A549 (cell line): Measurements from ENCODE around the gene ASAP2. TPM values are rescaled to one million over a fixed set of nuclear protein-coding genes. Genes with fewer than 3 reads are reported as not detected.
A peak's percentile ranks its signal among the peaks of the same experiment; 100 is the strongest.

Experiments
- ATOH8 ChIP-seq: fragments of 250-450 bp; sonication (Bioruptor Pico); IDR thresholded peaks from 2 replicates; pipeline ENCODE4 v1.5.0; 2020; ENCODE audit warnings: low read depth, mild to moderate bottlenecking, moderate library complexity
- BCL3 ChIP-seq: fragments of >200 bp; sonication (Bioruptor Twin); formaldehyde crosslinking; IDR thresholded peaks from 3 replicates; pipeline ENCODE4 v1.6.1; 2016
- CBX8 ChIP-seq: fragments of 200-600 bp; sonication (generic); IDR thresholded peaks from 2 replicates; pipeline ENCODE4 v1.6.1; 2016
- CEBPB ChIP-seq, 2 experiments: fragments of >200 bp in 1 of 2; sonication (Bioruptor Twin) in 1 of 2; formaldehyde crosslinking in 1 of 2; IDR thresholded peaks; 2 replicates each; pipeline ENCODE4 v1.6.1; 2012 to 2016
- CHD2 ChIP-seq: fragments of 150-350 bp; IDR thresholded peaks from 2 replicates; pipeline ENCODE4 v1.6.1; 2014; ENCODE audit warnings: low read length; ENCODE audit not compliant: partially characterized antibody
- EHF ChIP-seq: fragments of 250-450 bp; sonication (Bioruptor Pico); IDR thresholded peaks from 2 replicates; pipeline ENCODE4 v1.5.0; 2020; ENCODE audit warnings: mild to moderate bottlenecking
- ESRRA ChIP-seq: fragments of 150-350 bp; IDR thresholded peaks from 2 replicates; pipeline ENCODE4 v1.6.1; 2014; ENCODE audit warnings: mild to moderate bottlenecking, low read length, borderline replicate concordance
- FOSB ChIP-seq: fragments of 250-450 bp; sonication (Bioruptor Pico); IDR thresholded peaks from 2 replicates; pipeline ENCODE4 v1.5.0; 2020; ENCODE audit warnings: mild to moderate bottlenecking, moderate library complexity
- FOSL2 ChIP-seq, 2 experiments: fragments of 450-650 bp in 1 of 2; fragments of >200 bp in 1 of 2; sonication (Bioruptor Twin) in 1 of 2; formaldehyde crosslinking; IDR thresholded peaks; 2 replicates each; pipeline versions ENCODE4 v1.5.0 to v1.6.1; 2016 to 2020; ENCODE audit warnings: mild to moderate bottlenecking in 1 of 2, moderate library complexity in 1 of 2
- FOXS1 ChIP-seq: fragments of 250-450 bp; sonication (Bioruptor Pico); IDR thresholded peaks from 2 replicates; pipeline ENCODE4 v1.5.0; 2020; ENCODE audit warnings: mild to moderate bottlenecking, moderate library complexity
- GATA3 ChIP-seq: IDR thresholded peaks from 2 replicates; pipeline ENCODE4 v1.6.1; 2012; ENCODE audit warnings: borderline replicate concordance
- HDAC2 ChIP-seq: fragments of 200-600 bp; sonication (generic); IDR thresholded peaks from 2 replicates; pipeline ENCODE4 v1.6.1; 2016
- HEYL ChIP-seq: fragments of 250-450 bp; sonication (Bioruptor Pico); IDR thresholded peaks from 2 replicates; pipeline ENCODE4 v1.8.0; 2021; ENCODE audit warnings: mild to moderate bottlenecking, moderate library complexity
- HOXB13 ChIP-seq: fragments of 250-450 bp; sonication (Bioruptor Pico); IDR thresholded peaks from 2 replicates; pipeline ENCODE4 v1.5.0; 2020; ENCODE audit warnings: low read depth, mild to moderate bottlenecking, moderate library complexity
- JUN ChIP-seq, 2 experiments: fragments of >200 bp; sonication (Bioruptor Twin); formaldehyde crosslinking; IDR thresholded peaks; 2 replicates in 1 of 2; 3 replicates in 1 of 2; pipeline ENCODE4 v1.6.1; 2016 to 2017
- JUNB ChIP-seq: fragments of >200 bp; sonication (Bioruptor Twin); formaldehyde crosslinking; IDR thresholded peaks from 2 replicates; pipeline ENCODE4 v1.6.1; 2016
- KDM5A ChIP-seq: fragments of 200-600 bp; sonication (generic); IDR thresholded peaks from 2 replicates; pipeline ENCODE4 v1.6.1; 2016; ENCODE audit warnings: antibody characterized with exemption, mild to moderate bottlenecking
- MAFK ChIP-seq: fragments of 450-650 bp; IDR thresholded peaks from 2 replicates; pipeline ENCODE4 v1.6.1; 2014; ENCODE audit not compliant: partially characterized antibody
- MYC ChIP-seq: IDR thresholded peaks from 2 replicates; pipeline ENCODE4 v1.6.1; 2012; ENCODE audit warnings: mild to moderate bottlenecking, inconsistent platforms, low read length, improper control_type of control experiment, borderline replicate concordance
- NFE2L2 ChIP-seq: fragments of 150-350 bp; conservative IDR thresholded peaks from 2 replicates; pipeline ENCODE4 v1.6.1; 2014; ENCODE audit warnings: low read length
- NPAS2 ChIP-seq: fragments of 250-450 bp; sonication (Bioruptor Pico); IDR thresholded peaks from 2 replicates; pipeline ENCODE4 v1.8.0; 2022; ENCODE audit warnings: mild to moderate bottlenecking, moderate library complexity, borderline replicate concordance
- NR3C1 ChIP-seq: fragments of >200 bp; sonication (Bioruptor Twin); formaldehyde crosslinking; IDR thresholded peaks from 3 replicates; pipeline ENCODE4 v1.6.1; 2017
- PBX3 ChIP-seq: IDR thresholded peaks from 2 replicates; pipeline ENCODE4 v1.6.1; 2012
- POLR2A ChIP-seq: IDR thresholded peaks from 2 replicates; pipeline ENCODE4 v1.6.1; 2012; ENCODE audit warnings: mild to moderate bottlenecking, low read length
- POLR2AphosphoS2 ChIP-seq: conservative IDR thresholded peaks from 2 replicates; pipeline ENCODE4 v1.6.1; 2012; ENCODE audit warnings: low read length, improper control_type of control experiment, inconsistent platforms
- RAD21 ChIP-seq, 2 experiments: fragments of >200 bp in 1 of 2; sonication (Bioruptor Twin) in 1 of 2; formaldehyde crosslinking in 1 of 2; IDR thresholded peaks in 1 of 2; conservative IDR thresholded peaks in 1 of 2; 2 replicates in 1 of 2; 3 replicates in 1 of 2; pipeline ENCODE4 v1.6.1; 2012 to 2018; ENCODE audit warnings: inconsistent platforms in 1 of 2
- RFX5 ChIP-seq: fragments of 450-650 bp; IDR thresholded peaks from 2 replicates; pipeline ENCODE4 v1.7.1; 2014; ENCODE audit warnings: antibody characterized with exemption, mild to moderate bottlenecking, moderate library complexity
- SMC3 ChIP-seq: fragments of >200 bp; sonication (Bioruptor Twin); formaldehyde crosslinking; IDR thresholded peaks from 3 replicates; pipeline ENCODE4 v1.6.1; 2018; ENCODE audit warnings: inconsistent platforms
- TFCP2L1 ChIP-seq: fragments of 250-450 bp; sonication (Bioruptor Pico); IDR thresholded peaks from 2 replicates; pipeline ENCODE4 v1.5.0; 2021; ENCODE audit warnings: mild to moderate bottlenecking
- TP53 ChIP-seq: fragments of 250-450 bp; sonication (Bioruptor Pico); IDR thresholded peaks from 2 replicates; pipeline ENCODE4 v1.5.0; 2021; ENCODE audit warnings: mild to moderate bottlenecking, moderate library complexity
- USF2 ChIP-seq: fragments of 450-650 bp; IDR thresholded peaks from 2 replicates; pipeline ENCODE4 v1.6.1; 2014; ENCODE audit warnings: antibody characterized with exemption
- ZC3H11A ChIP-seq: fragments of 450-650 bp; IDR thresholded peaks from 2 replicates; pipeline ENCODE4 v1.6.1; 2014; ENCODE audit warnings: antibody characterized with exemption, mild to moderate bottlenecking
- ZFP36 ChIP-seq: fragments of 450-650 bp; IDR thresholded peaks from 2 replicates; pipeline ENCODE4 v1.6.1; 2014; ENCODE audit warnings: borderline replicate concordance; ENCODE audit not compliant: partially characterized antibody
- ZNF302 ChIP-seq: fragments of 250-450 bp; sonication (Bioruptor Pico); IDR thresholded peaks from 2 replicates; pipeline ENCODE4 v1.9.0; 2021; ENCODE audit warnings: inconsistent platforms, mild to moderate bottlenecking, moderate library complexity
- polyA plus RNA-seq, 4 experiments: library from polyadenylated mRNA; depleted of rRNA in 3 of 4; stranded (reverse); fragments of >200 nt; fragmentation: RNase III in 1 of 4; extraction: RNeasy Plus Mini Kit Qiagen cat#74134 plus additional on column Dnase treatment in 1 of 4; gene quantifications; 2 replicates in 3 of 4; 3 replicates in 1 of 4; pipeline ENCODE4 v1.2.3, GENCODE V29; 2011 to 2017
- TF ChIP-seq, protein P1 (sequence below): fragments of 200-600 bp; sonication (generic); IDR thresholded peaks from 2 replicates; pipeline ENCODE4 v1.6.1; 2016; ENCODE audit warnings: antibody characterized with exemption, mild to moderate bottlenecking, moderate library complexity
- TF ChIP-seq, protein P2 (sequence below): IDR thresholded peaks from 2 replicates; pipeline ENCODE4 v1.6.1; 2012; ENCODE audit warnings: low read depth, borderline replicate concordance
- TF ChIP-seq, protein P3 (sequence below): fragments of >200 bp; sonication (Bioruptor Twin); formaldehyde crosslinking; IDR thresholded peaks from 2 replicates; pipeline ENCODE4 v1.6.1; 2016
- TF ChIP-seq, protein P4 (sequence below): IDR thresholded peaks from 2 replicates; pipeline ENCODE4 v1.6.1; 2012

The ASAP2 gene
- polyA plus RNA-seq, 2 of the 4 experiments (the other 2 are of a cell fraction) = 17.8 to 27.9 TPM

- TF ChIP-seq, protein P1, sequence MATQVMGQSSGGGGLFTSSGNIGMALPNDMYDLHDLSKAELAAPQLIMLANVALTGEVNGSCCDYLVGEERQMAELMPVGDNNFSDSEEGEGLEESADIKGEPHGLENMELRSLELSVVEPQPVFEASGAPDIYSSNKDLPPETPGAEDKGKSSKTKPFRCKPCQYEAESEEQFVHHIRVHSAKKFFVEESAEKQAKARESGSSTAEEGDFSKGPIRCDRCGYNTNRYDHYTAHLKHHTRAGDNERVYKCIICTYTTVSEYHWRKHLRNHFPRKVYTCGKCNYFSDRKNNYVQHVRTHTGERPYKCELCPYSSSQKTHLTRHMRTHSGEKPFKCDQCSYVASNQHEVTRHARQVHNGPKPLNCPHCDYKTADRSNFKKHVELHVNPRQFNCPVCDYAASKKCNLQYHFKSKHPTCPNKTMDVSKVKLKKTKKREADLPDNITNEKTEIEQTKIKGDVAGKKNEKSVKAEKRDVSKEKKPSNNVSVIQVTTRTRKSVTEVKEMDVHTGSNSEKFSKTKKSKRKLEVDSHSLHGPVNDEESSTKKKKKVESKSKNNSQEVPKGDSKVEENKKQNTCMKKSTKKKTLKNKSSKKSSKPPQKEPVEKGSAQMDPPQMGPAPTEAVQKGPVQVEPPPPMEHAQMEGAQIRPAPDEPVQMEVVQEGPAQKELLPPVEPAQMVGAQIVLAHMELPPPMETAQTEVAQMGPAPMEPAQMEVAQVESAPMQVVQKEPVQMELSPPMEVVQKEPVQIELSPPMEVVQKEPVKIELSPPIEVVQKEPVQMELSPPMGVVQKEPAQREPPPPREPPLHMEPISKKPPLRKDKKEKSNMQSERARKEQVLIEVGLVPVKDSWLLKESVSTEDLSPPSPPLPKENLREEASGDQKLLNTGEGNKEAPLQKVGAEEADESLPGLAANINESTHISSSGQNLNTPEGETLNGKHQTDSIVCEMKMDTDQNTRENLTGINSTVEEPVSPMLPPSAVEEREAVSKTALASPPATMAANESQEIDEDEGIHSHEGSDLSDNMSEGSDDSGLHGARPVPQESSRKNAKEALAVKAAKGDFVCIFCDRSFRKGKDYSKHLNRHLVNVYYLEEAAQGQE = no peak
- TF ChIP-seq ESRRA = no peak
- TF ChIP-seq, protein P2, sequence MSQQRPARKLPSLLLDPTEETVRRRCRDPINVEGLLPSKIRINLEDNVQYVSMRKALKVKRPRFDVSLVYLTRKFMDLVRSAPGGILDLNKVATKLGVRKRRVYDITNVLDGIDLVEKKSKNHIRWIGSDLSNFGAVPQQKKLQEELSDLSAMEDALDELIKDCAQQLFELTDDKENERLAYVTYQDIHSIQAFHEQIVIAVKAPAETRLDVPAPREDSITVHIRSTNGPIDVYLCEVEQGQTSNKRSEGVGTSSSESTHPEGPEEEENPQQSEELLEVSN = no peak
- TF ChIP-seq CBX8 = no peak
- TF ChIP-seq HEYL (CRISPR knock-in tag) = no peak
- no peak for TF ChIP-seq USF2
- TF ChIP-seq RAD21 (conservative IDR thresholded peaks at IDR 0.05 in 1 of 2, IDR thresholded peaks at IDR 0.05 in 1 of 2) = peak in 1 of 2 experiments; percentile 26; a peak in 2 of 5 replicates
- TF ChIP-seq ZNF302 = no peak
- 0 out of 3 replicates have a peak, but pooled peaks have one; percentile 7 for TF ChIP-seq SMC3
- TF ChIP-seq POLR2A = no peak
- no peak for TF ChIP-seq EHF (CRISPR knock-in tag)
- no peak for TF ChIP-seq FOSL2 (IDR thresholded peaks at IDR 0.05)
- peak; percentile 37; the same call in 1 of the 2 replicates for TF ChIP-seq FOSL2 (CRISPR knock-in tag; IDR thresholded peaks at IDR 0.05)
- no peak for TF ChIP-seq PBX3
- no peak for TF ChIP-seq ATOH8 (CRISPR knock-in tag)
- peak; percentile 31 for TF ChIP-seq MAFK
- no peak for TF ChIP-seq TP53 (CRISPR knock-in tag)
- peak; percentile 41 to 74; a peak in 2 of 4 replicates for TF ChIP-seq CEBPB (IDR thresholded peaks at IDR 0.05)
- peak; percentile 52; the same call in 1 of the 2 replicates for TF ChIP-seq GATA3
- no peak for TF ChIP-seq POLR2AphosphoS2
- TF ChIP-seq ZFP36 = no peak
- TF ChIP-seq NPAS2 (CRISPR knock-in tag) = no peak
- no peak for TF ChIP-seq BCL3
- no peak for TF ChIP-seq FOSB
- no peak for TF ChIP-seq KDM5A
- TF ChIP-seq HDAC2 = no peak
- TF ChIP-seq NFE2L2 = no peak
- TF ChIP-seq TFCP2L1 = no peak
- no peak for TF ChIP-seq HOXB13 (CRISPR knock-in tag)
- TF ChIP-seq CHD2 = no peak
- TF ChIP-seq NR3C1 = no peak
- TF ChIP-seq, protein P3, sequence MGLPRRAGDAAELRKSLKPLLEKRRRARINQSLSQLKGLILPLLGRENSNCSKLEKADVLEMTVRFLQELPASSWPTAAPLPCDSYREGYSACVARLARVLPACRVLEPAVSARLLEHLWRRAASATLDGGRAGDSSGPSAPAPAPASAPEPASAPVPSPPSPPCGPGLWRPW = no peak
- TF ChIP-seq FOXS1 (CRISPR knock-in tag) = no peak
- TF ChIP-seq ZC3H11A = no peak
- TF ChIP-seq JUNB = peak; percentile 40; the same call in 1 of the 2 replicates
- TF ChIP-seq RFX5 = no peak
- TF ChIP-seq, protein P4, sequence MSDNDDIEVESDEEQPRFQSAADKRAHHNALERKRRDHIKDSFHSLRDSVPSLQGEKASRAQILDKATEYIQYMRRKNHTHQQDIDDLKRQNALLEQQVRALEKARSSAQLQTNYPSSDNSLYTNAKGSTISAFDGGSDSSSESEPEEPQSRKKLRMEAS = peak; percentile 32; the same call in 1 of the 2 replicates
- TF ChIP-seq JUN (IDR thresholded peaks at IDR 0.05) = peak in 1 of 2 experiments; percentile 21; a peak in 1 of 5 replicates
- TF ChIP-seq MYC = no peak
Measured at GRCh38 chr2:9310377-9310776, 103.8 kb downstream of the ASAP2 start (continued).
